IPS-15b (cell line): ENCODE measurements around the gene TM4SF4.
"Not testable (repeated sequence)": the region's sequence is repeated elsewhere in the genome, so short reads cannot be mapped to it uniquely, and the experiment has no call there.

Experiments used
- H3K27me3 ChIP-seq: one replicate; pipeline ENCODE4 v1.6.1; 2013; ENCODE audit warnings: low read length; ENCODE audit not compliant: control insufficient read depth, insufficient read depth
- H3K36me3 ChIP-seq: one replicate; pipeline ENCODE4 v1.6.1; 2013; ENCODE audit warnings: low read length; ENCODE audit not compliant: control insufficient read depth, insufficient read depth
- H3K4me1 ChIP-seq: one replicate; pipeline ENCODE4 v1.6.1; 2013; ENCODE audit warnings: mild to moderate bottlenecking, low read length; ENCODE audit not compliant: control insufficient read depth, insufficient read depth
- H3K4me3 ChIP-seq: one replicate; pipeline ENCODE4 v1.5.1; 2013; ENCODE audit warnings: low read depth, low read length
- H3K9ac ChIP-seq: one replicate; pipeline ENCODE4 v1.6.1; 2013; ENCODE audit warnings: low read depth, mild to moderate bottlenecking, low read length
- H3K9me3 ChIP-seq: one replicate; pipeline ENCODE4 v1.6.1; 2013; ENCODE audit warnings: mild to moderate bottlenecking, low read length; ENCODE audit not compliant: control insufficient read depth, insufficient read depth

The TM4SF4 gene

GRCh38 chr3:149442851-149443544 lies 31.5 kb upstream of the TM4SF4 start:
- no peak overlapping the region for H3K4me3 ChIP-seq
- no peaks in the 10 kb centered on the region for H3K4me1 ChIP-seq
- no peaks in the 10 kb centered on the region for H3K27me3 ChIP-seq
- H3K9me3 ChIP-seq, result no peaks in the 10 kb centered on the region
- no peaks in the 10 kb centered on the region for H3K36me3 ChIP-seq
- H3K9ac ChIP-seq, result no peak overlapping the region

DNA sequence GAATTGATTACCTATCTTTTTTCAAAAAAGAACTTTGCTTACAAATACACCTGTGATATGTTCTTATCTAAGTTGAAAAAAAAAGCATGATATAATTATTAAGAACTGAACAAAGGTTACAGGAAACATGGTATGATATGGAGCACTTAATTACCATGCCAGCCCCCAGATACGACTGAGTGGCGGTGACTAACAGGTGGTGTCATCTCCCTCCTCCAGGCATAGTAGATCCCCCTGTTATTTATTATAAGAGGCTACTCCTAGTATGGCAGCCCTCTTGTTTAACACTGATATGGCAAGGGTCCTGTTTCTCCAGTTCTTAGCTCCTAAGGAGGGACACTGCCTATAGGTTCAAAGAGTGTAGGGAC lies 31.0 kb upstream of the TM4SF4 start:
- no peaks in the 10 kb centered on the region for H3K27me3 ChIP-seq
- no peaks in the 10 kb centered on the region for H3K36me3 ChIP-seq
- no peaks in the 10 kb centered on the region for H3K4me1 ChIP-seq
- no peaks in the 10 kb centered on the region for H3K9me3 ChIP-seq
- H3K9ac ChIP-seq, result no peak overlapping the region
- H3K4me3 ChIP-seq, result no peak overlapping the region

DNA sequence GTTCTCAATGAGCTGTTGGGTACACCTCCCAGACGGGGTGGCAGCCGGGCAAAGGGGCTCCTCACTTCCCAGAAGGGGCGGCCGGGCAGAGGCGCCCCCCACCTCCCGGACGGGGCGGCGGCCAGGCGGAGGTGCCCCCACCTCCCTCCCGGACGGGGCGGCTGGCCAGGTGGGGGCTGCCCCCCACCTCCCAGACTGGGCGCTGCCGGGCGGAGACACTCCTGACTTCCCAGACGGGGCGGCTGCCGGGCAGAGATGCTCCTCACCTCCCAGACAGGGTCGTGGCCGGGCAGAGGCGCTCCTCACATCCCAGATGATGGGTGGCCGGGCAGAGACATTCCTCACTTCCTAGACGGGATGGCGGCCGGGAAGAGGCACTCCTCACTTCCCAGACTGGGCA lies 29.6 kb upstream of the TM4SF4 start:
- not testable (repeated sequence) for H3K9ac ChIP-seq, H3K4me3 ChIP-seq, H3K4me1 ChIP-seq, H3K27me3 ChIP-seq, H3K9me3 ChIP-seq, H3K36me3 ChIP-seq

GRCh38 chr3:149448331-149448831 lies 26.1 kb upstream of the TM4SF4 start:
- Histone ChIP-seq H3K36me3 (no peaks in the 10 kb centered on the region), H3K9me3 (peaks cover 8% of the 10 kb centered on the region), H3K27me3 (no peaks in the 10 kb centered on the region), H3K9ac (no peak overlapping the region), H3K4me1 (no peaks in the 10 kb centered on the region), H3K4me3 (no peak overlapping the region)

GRCh38 chr3:149449182-149449581 lies 25.3 kb upstream of the TM4SF4 start:
- Histone ChIP-seq H3K4me3 (no peak overlapping the region), H3K27me3 (no peaks in the 10 kb centered on the region), H3K36me3 (no peaks in the 10 kb centered on the region), H3K4me1 (no peaks in the 10 kb centered on the region), H3K9me3 (peaks cover 8% of the 10 kb centered on the region), H3K9ac (no peak overlapping the region)

DNA sequence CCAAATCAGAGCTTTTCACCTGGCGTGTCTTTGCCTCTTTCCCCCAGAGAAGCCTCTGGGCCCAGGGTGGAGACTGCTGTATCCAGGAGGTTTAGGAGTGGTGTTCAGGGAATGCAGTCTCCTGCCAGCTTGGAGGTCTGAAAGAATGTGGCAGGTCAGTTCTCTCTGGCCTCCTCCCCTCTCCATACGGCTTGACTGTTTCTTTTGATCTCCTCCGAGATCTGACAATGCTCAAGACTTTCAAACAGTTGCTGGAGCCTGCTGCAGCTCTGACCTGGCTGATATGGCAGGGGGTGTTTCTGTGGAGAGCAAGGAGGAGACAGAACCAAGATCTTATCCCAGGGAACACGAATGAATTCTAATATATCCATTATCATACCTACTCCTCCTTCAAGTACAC lies 24.7 kb upstream of the TM4SF4 start:
- no peak overlapping the region for H3K9ac ChIP-seq
- H3K27me3 ChIP-seq, result no peaks in the 10 kb centered on the region
- H3K36me3 ChIP-seq, result no peaks in the 10 kb centered on the region
- H3K9me3 ChIP-seq, result peaks cover 8% of the 10 kb centered on the region
- no peak overlapping the region for H3K4me3 ChIP-seq
- H3K4me1 ChIP-seq, result no peaks in the 10 kb centered on the region

- H3K36me3 ChIP-seq, result no peaks in the 10 kb centered on the region
These were observed 24.2 kb upstream of the TM4SF4 start for GRCh38 chr3:149450281-149450680.

GRCh38 chr3:149452036-149452435 lies 22.5 kb upstream of the TM4SF4 start:
- no peak overlapping the region for H3K4me3 ChIP-seq
- no peaks in the 10 kb centered on the region for H3K27me3 ChIP-seq
- peaks cover 8% of the 10 kb centered on the region for H3K9me3 ChIP-seq
- H3K9ac ChIP-seq, result no peak overlapping the region
- H3K4me1 ChIP-seq, result no peaks in the 10 kb centered on the region
- no peaks in the 10 kb centered on the region for H3K36me3 ChIP-seq

More at GRCh38 chr3:149450281-149450680, 24.2 kb upstream of the TM4SF4 start:
- Histone ChIP-seq H3K4me3 (no peak overlapping the region), H3K9me3 (peaks cover 8% of the 10 kb centered on the region), H3K4me1 (no peaks in the 10 kb centered on the region), H3K27me3 (no peaks in the 10 kb centered on the region), H3K9ac (no peak overlapping the region)

GRCh38 chr3:149453140-149453805 lies 21.2 kb upstream of the TM4SF4 start:
- H3K4me3 ChIP-seq, result no peak overlapping the region
- peaks cover 8% of the 10 kb centered on the region for H3K9me3 ChIP-seq
- H3K4me1 ChIP-seq, result no peaks in the 10 kb centered on the region
- H3K9ac ChIP-seq, result no peak overlapping the region
- no peaks in the 10 kb centered on the region for H3K27me3 ChIP-seq
- no peaks in the 10 kb centered on the region for H3K36me3 ChIP-seq

DNA sequence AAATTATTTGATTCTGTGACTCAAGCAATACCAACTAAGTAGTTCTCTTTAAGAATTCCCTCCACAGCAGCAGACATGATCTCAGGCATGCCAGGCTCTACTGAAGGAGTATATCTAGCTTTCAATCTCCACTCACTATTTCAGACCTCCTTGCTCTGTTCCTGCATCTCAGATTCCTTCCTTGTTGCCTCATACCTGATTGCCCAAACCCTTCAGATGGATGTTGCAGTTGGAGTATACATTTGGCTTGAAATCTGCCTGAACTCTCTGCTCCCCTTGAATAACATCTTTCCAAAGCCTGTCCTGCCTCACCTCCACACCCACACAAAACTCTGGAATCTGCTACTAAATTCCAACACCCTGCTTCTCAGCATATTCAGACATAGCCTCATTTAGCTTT lies 19.8 kb upstream of the TM4SF4 start:
- H3K4me3 ChIP-seq, result no peak overlapping the region
- H3K9me3 ChIP-seq, result peaks cover 8% of the 10 kb centered on the region
- no peaks in the 10 kb centered on the region for H3K27me3 ChIP-seq
- H3K4me1 ChIP-seq, result no peaks in the 10 kb centered on the region
- H3K36me3 ChIP-seq, result no peaks in the 10 kb centered on the region
- no peak overlapping the region for H3K9ac ChIP-seq

DNA sequence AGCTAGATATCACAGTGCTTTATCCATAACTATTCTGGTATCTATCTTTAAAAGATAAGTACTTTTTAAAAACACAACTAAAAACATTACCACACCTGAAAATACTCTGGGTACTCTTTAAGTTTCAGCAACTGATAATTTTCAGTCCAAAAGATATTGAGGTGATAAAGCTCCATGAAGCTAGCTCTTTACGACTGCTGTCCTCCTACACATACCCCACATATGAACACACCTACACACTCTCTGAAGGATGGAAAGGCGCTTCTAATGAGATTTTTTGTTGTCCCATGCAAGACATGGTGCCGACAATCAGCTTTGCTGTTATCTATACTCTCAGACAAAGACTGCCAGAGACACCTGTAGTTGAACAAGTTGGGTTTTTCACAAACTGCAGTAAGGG lies 19.1 kb upstream of the TM4SF4 start:
- no peak overlapping the region for H3K4me3 ChIP-seq
- no peak overlapping the region for H3K9ac ChIP-seq
- no peaks in the 10 kb centered on the region for H3K36me3 ChIP-seq
- no peaks in the 10 kb centered on the region for H3K4me1 ChIP-seq
- peaks cover 8% of the 10 kb centered on the region for H3K9me3 ChIP-seq
- H3K27me3 ChIP-seq, result no peaks in the 10 kb centered on the region

GRCh38 chr3:149455989-149456388 lies 18.5 kb upstream of the TM4SF4 start:
- H3K9ac ChIP-seq, result no peak overlapping the region
- no peak overlapping the region for H3K4me3 ChIP-seq
- H3K36me3 ChIP-seq, result no peaks in the 10 kb centered on the region
- H3K4me1 ChIP-seq, result no peaks in the 10 kb centered on the region
- no peaks in the 10 kb centered on the region for H3K27me3 ChIP-seq
- H3K9me3 ChIP-seq, result peaks cover 8% of the 10 kb centered on the region
